Small intestine (tissue), 7 donors: ENCODE results near the gene ARHGEF3. TPM values are rescaled to one million over a fixed set of nuclear protein-coding genes. Genes with fewer than 3 reads are reported as not detected.
A peak's percentile ranks its signal among the peaks of the same experiment; 100 is the strongest.

Experiments used
- DNase-seq, 2 donors: peaks; one replicate each; pipeline versions ENCODE4 v3.0.0 to v3.0.0-alpha.2; 2013
- FAIRE-seq: peaks from 2 replicates; lab custom pipeline; 2012; peaks lifted over from hg19 to GRCh38; lab: Jason Lieb, UNC
- H3K27ac ChIP-seq, 3 donors: one replicate each; pipeline ENCODE4 v1.5.1; 2013; ENCODE audit warnings: low read length in 2 of 3, mild to moderate bottlenecking in 2 of 3, control low read depth in 1 of 3, inconsistent platforms in 1 of 3, low read depth in 1 of 3, moderate library complexity in 1 of 3
- H3K27me3 ChIP-seq, 3 donors: one replicate each; pipeline ENCODE4 v1.6.1; 2013; ENCODE audit warnings: low read length in 3 of 3, inconsistent platforms in 1 of 3; ENCODE audit not compliant: control insufficient read depth in 3 of 3, insufficient read depth in 3 of 3
- H3K36me3 ChIP-seq, 3 donors: one replicate each; pipeline ENCODE4 v1.6.1; 2013; ENCODE audit warnings: low read length in 3 of 3, inconsistent platforms in 1 of 3, low read depth in 1 of 3, mild to moderate bottlenecking in 1 of 3, moderate library complexity in 1 of 3; ENCODE audit not compliant: control insufficient read depth in 3 of 3, insufficient read depth in 2 of 3
- H3K4me1 ChIP-seq, 3 donors: one replicate each; pipeline ENCODE4 v1.6.1; 2013; ENCODE audit warnings: low read length in 2 of 3, inconsistent platforms in 1 of 3, low read depth in 1 of 3, mild to moderate bottlenecking in 1 of 3, moderate library complexity in 1 of 3; ENCODE audit not compliant: control insufficient read depth in 3 of 3, insufficient read depth in 2 of 3
- H3K4me3 ChIP-seq, 3 donors: one replicate each; pipeline ENCODE4 v1.5.1; 2013; ENCODE audit warnings: low read length in 3 of 3, control low read depth in 1 of 3, inconsistent platforms in 1 of 3, low read depth in 1 of 3, mild to moderate bottlenecking in 1 of 3, moderate library complexity in 1 of 3
- H3K9me3 ChIP-seq, 2 donors: one replicate each; pipeline ENCODE4 v1.6.1; 2013; ENCODE audit warnings: low read depth in 1 of 2, low read length in 1 of 2; ENCODE audit not compliant: control insufficient read depth in 2 of 2, insufficient read depth in 1 of 2
- WGBS, 3 donors: extraction: QIAGEN DNeasy Blood & Tissue Kit; methylation state at CpG; one replicate each; pipeline ENCODE4 v1.1.7; 2013; 5-methylcytosine and 5-hydroxymethylcytosine counted together
- polyA plus RNA-seq, 4 donors: library from polyadenylated mRNA; stranded (reverse) in 3 of 4; unstranded in 1 of 4; fragments of 200-250 nt in 3 of 4; fragments of 120-200 nt in 1 of 4; gene quantifications; one replicate each; pipeline versions ENCODE4 v1.2.1 to v1.2.3, GENCODE V29; 2013
- donor health status: healthy with polysubstance abuse.
- donor health status: control.
- donor health status: control.
- donor health status: Bipolar disorder and iron deficiency.
- donor health status: healthy.

Gene ARHGEF3
- polyA plus RNA-seq, 4 donors: 1.6 to 9.0 (median 4.6) TPM

- Histone ChIP-seq H3K4me1 (peaks cover 0 to 7% (median 0%) of the 10 kb centered on the region in 3 donors), H3K4me3 (peak overlapping the region in 2 of 3 donors; percentile 42 to 66), H3K27ac (no peak overlapping the region), H3K9me3 (no peaks in the 10 kb centered on the region), H3K36me3 (no peaks in the 10 kb centered on the region), H3K27me3 (peaks cover 0 to 17% (median 0%) of the 10 kb centered on the region in 3 donors)
- DNase-seq (no peak), FAIRE-seq (no peak)
- 29 to 50% (median 43%) methylated on average over 8 of the region's 8 CpGs for WGBS, 3 donors
Observed at GRCh38 chr3:56802378-56802745, 613 bp upstream of the ARHGEF3 start.

- H3K4me1 ChIP-seq: peaks cover 0 to 7% (median 5%) of the 10 kb centered on the region in 3 donors
- H3K36me3 ChIP-seq: no peaks in the 10 kb centered on the region
- peak overlapping the region in 2 of 3 donors; percentile 13 to 51 for H3K27ac ChIP-seq
- FAIRE-seq (no peak), DNase-seq (no peak)
- peak overlapping the region; percentile 61 to 69 (median 66) for H3K4me3 ChIP-seq
- 32 to 40% (median 38%) methylated on average over 19 of the region's 19 CpGs for WGBS, 3 donors
- H3K27me3 ChIP-seq: peaks cover 0 to 17% (median 0%) of the 10 kb centered on the region in 3 donors
- no peaks in the 10 kb centered on the region for H3K9me3 ChIP-seq
Observed at GRCh38 chr3:56800832-56801661, 702 bp downstream of the ARHGEF3 start.

GRCh38 chr3:56800130-56800831 lies 1.5 kb downstream of the ARHGEF3 start:
- H3K27me3 ChIP-seq: peaks cover 0 to 17% (median 0%) of the 10 kb centered on the region in 3 donors
- H3K4me1 ChIP-seq: peaks cover 0 to 7% (median 5%) of the 10 kb centered on the region in 3 donors
- H3K4me3 ChIP-seq: peak overlapping the region in 2 of 3 donors; percentile 61 to 66
- H3K9me3 ChIP-seq: no peaks in the 10 kb centered on the region
- WGBS, 3 donors: 50 to 67% (median 54%) methylated on average over 10 of the region's 10 CpGs
- FAIRE-seq: no peak
- peak overlapping the region in 1 of 3 donors; percentile 51 for H3K27ac ChIP-seq
- H3K36me3 ChIP-seq: no peaks in the 10 kb centered on the region
- DNase-seq: peak in 1 of 2 donors; percentile 46

- WGBS, 3 donors: 4 to 13% (median 7%) methylated on average over 7 of the region's 7 CpGs
- H3K36me3 ChIP-seq: no peaks in the 10 kb centered on the region
- peaks cover 0 to 17% (median 0%) of the 10 kb centered on the region in 3 donors for H3K27me3 ChIP-seq
- H3K27ac ChIP-seq: peak overlapping the region in 2 of 3 donors; percentile 52 to 84
- FAIRE-seq (no peak), DNase-seq (peak; percentile 68 to 77)
- no peaks in the 10 kb centered on the region for H3K9me3 ChIP-seq
- H3K4me3 ChIP-seq: peak overlapping the region in 2 of 3 donors; percentile 21 to 47
- peaks cover 0 to 8% (median 7%) of the 10 kb centered on the region in 3 donors for H3K4me1 ChIP-seq
Observed at GRCh38 chr3:56799251-56799882, 2.4 kb downstream of the ARHGEF3 start.

- Histone ChIP-seq H3K36me3 (no peaks in the 10 kb centered on the region), H3K27ac (no peak overlapping the region), H3K4me3 (no peak overlapping the region), H3K9me3 (no peaks in the 10 kb centered on the region), H3K27me3 (peaks cover 0 to 10% (median 0%) of the 10 kb centered on the region in 3 donors), H3K4me1 (peaks cover 0 to 8% (median 7%) of the 10 kb centered on the region in 3 donors)
- DNase-seq: no peak
- no peak for FAIRE-seq
- 87 to 90% (median 88%) methylated on average over 4 of the region's 4 CpGs for WGBS, 3 donors
Observed at GRCh38 chr3:56796996-56797395, 4.8 kb downstream of the ARHGEF3 start.

- 50 to 63% (median 51%) methylated on average over 6 of the region's 6 CpGs for WGBS, 3 donors
- peaks cover 0 to 8% (median 4%) of the 10 kb centered on the region in 3 donors for H3K4me1 ChIP-seq
- FAIRE-seq (no peak), DNase-seq (no peak)
- no peak overlapping the region for H3K4me3 ChIP-seq
- H3K36me3 ChIP-seq: no peaks in the 10 kb centered on the region
- no peak overlapping the region for H3K27ac ChIP-seq
- H3K9me3 ChIP-seq: no peaks in the 10 kb centered on the region
- peaks cover 0 to 5% (median 0%) of the 10 kb centered on the region in 3 donors for H3K27me3 ChIP-seq
Observed at GRCh38 chr3:56796202-56796601, 5.5 kb downstream of the ARHGEF3 start.

- Histone ChIP-seq H3K27me3 (peaks cover 0 to 2% (median 0%) of the 10 kb centered on the region in 3 donors), H3K9me3 (no peaks in the 10 kb centered on the region), H3K27ac (peak overlapping the region in 1 of 3 donors; percentile 41), H3K36me3 (no peaks in the 10 kb centered on the region), H3K4me1 (peaks cover 0 to 8% (median 0%) of the 10 kb centered on the region in 3 donors), H3K4me3 (no peak overlapping the region)
- DNase-seq: no peak
- 58 to 74% (median 70%) methylated on average over 6 of the region's 6 CpGs for WGBS, 3 donors
- no peak for FAIRE-seq
Observed at GRCh38 chr3:56795829-56796185, 5.9 kb downstream of the ARHGEF3 start.
